NCI-H128 (cell line): Measurements from ENCODE around the gene SIPA1L3.

Experiments
- DNase-seq: peaks from one replicate; lab custom pipeline; 2025; ENCODE audit not compliant: unreplicated experiment; lab: John Stamatoyannopoulos, UW

SIPA1L3 gene

GRCh38 chr19:38206006-38206745, 299.2 kb downstream of the SIPA1L3 start:
- DNase-seq: no peak

GRCh38 chr19:38206928-38207327, 299.9 kb downstream of the SIPA1L3 start:
- no peak for DNase-seq

- DNase-seq: no peak
Measured at GRCh38 chr19:38207543-38207942, 300.5 kb downstream of the SIPA1L3 start.

- DNase-seq: no peak
Measured at GRCh38 chr19:38208571-38208970, 301.6 kb downstream of the SIPA1L3 start.

GRCh38 chr19:38209152-38209551, 302.1 kb downstream of the SIPA1L3 start:
- DNase-seq: no peak

GRCh38 chr19:38209671-38210457, 302.9 kb downstream of the SIPA1L3 start:
- peak; percentile 18 for DNase-seq

GRCh38 chr19:38210458-38210987, 303.5 kb downstream of the SIPA1L3 start:
- peak; percentile 49 for DNase-seq

GRCh38 chr19:38211151-38211591, 304.2 kb downstream of the SIPA1L3 start:
- no peak for DNase-seq

GRCh38 chr19:38211766-38212165, 304.8 kb downstream of the SIPA1L3 start:
- no peak for DNase-seq

- DNase-seq: no peak
Measured at GRCh38 chr19:38213469-38213868, 306.5 kb downstream of the SIPA1L3 start.

- DNase-seq: no peak
Measured at GRCh38 chr19:38213911-38214625, 307.1 kb downstream of the SIPA1L3 start.

GRCh38 chr19:38216785-38217641, 310.0 kb downstream of the SIPA1L3 start:
- no peak for DNase-seq

- DNase-seq: no peak
Measured at GRCh38 chr19:38218204-38218603, 311.2 kb downstream of the SIPA1L3 start.

GRCh38 chr19:38219221-38219620, 312.2 kb downstream of the SIPA1L3 start:
- no peak for DNase-seq

- no peak for DNase-seq
Measured at GRCh38 chr19:38221421-38221820, 314.4 kb downstream of the SIPA1L3 start.

GRCh38 chr19:38221919-38222830, 315.2 kb downstream of the SIPA1L3 start:
- DNase-seq: no peak

GRCh38 chr19:38223119-38223523, 316.1 kb downstream of the SIPA1L3 start:
- no peak for DNase-seq

- DNase-seq: no peak
Measured at GRCh38 chr19:38223617-38224013, 316.6 kb downstream of the SIPA1L3 start.
